Measurements from ENCODE around the gene BLTP1. TPM values are rescaled to one million over a fixed set of nuclear protein-coding genes. Genes with fewer than 3 reads are reported as not detected.

The BLTP1 gene
- total RNA-seq, result 411 TPM

GRCh38 chr4:122151982-122152710 is at the start of gene BLTP1:
Gene BLTP1, plus strand, starts transcription at chr4:122152331. Its CDS starts 18,317 bp downstream, at chr4:122170648.

Other genes with a start within 250 kb of the BLTP1 start
- 15.3 TPM for gene TRPC3, start 200.3 kb upstream of the BLTP1 start, total RNA-seq
- not detected for gene ADAD1, start 226.7 kb downstream of the BLTP1 start, total RNA-seq

All from parietal lobe (tissue), 1 donor.